GM19395 (cell line): Measurements from ENCODE around the gene C20orf144.
A peak's percentile ranks its signal among the peaks of the same experiment; 100 is the strongest.

Experiments used
- ATAC-seq: cut with Tn5 transposase; IDR thresholded peaks from one replicate; pipeline ENCODE4 v1.9.1; 2021; ENCODE audit warnings: mild to moderate bottlenecking, moderate library complexity; ENCODE audit not compliant: unreplicated experiment

C20orf144 gene

GRCh38 chr20:33676121-33676520, 14.0 kb downstream of the C20orf144 start:
- no peak for ATAC-seq

- no peak for ATAC-seq
Observed at GRCh38 chr20:33676652-33677645, 14.8 kb downstream of the C20orf144 start.

GRCh38 chr20:33677991-33678702, 16.0 kb downstream of the C20orf144 start:
- ATAC-seq = no peak

GRCh38 chr20:33679758-33680485, 17.8 kb downstream of the C20orf144 start:
- no peak for ATAC-seq

GRCh38 chr20:33680686-33681085, 18.6 kb downstream of the C20orf144 start:
- no peak for ATAC-seq

- ATAC-seq = no peak
Observed at GRCh38 chr20:33681288-33681687, 19.2 kb downstream of the C20orf144 start.

- ATAC-seq = no peak
Observed at GRCh38 chr20:33681728-33682353, 19.7 kb downstream of the C20orf144 start.

- ATAC-seq = no peak
Observed at GRCh38 chr20:33684533-33685327, 22.6 kb downstream of the C20orf144 start.

GRCh38 chr20:33685328-33686099, 23.4 kb downstream of the C20orf144 start:
- peak; percentile 63 for ATAC-seq

- peak; percentile 79 for ATAC-seq
Observed at GRCh38 chr20:33686100-33686983, 24.2 kb downstream of the C20orf144 start, which contains the start of gene E2F1. Gene E2F1, minus strand, starts transcription at chr20:33686385. Its CDS starts 121 bp downstream, at chr20:33686264.

- no peak for ATAC-seq
Observed at GRCh38 chr20:33686984-33687366, 24.8 kb downstream of the C20orf144 start.

- no peak for ATAC-seq
Observed at GRCh38 chr20:33687370-33687915, 25.3 kb downstream of the C20orf144 start.

- no peak for ATAC-seq
Observed at GRCh38 chr20:33687993-33688937, 26.1 kb downstream of the C20orf144 start.

- ATAC-seq = no peak
Observed at GRCh38 chr20:33688938-33689424, 26.9 kb downstream of the C20orf144 start.

- ATAC-seq = no peak
Observed at GRCh38 chr20:33689493-33689892, 27.4 kb downstream of the C20orf144 start.

- ATAC-seq = no peak
Observed at GRCh38 chr20:33689973-33690372, 27.8 kb downstream of the C20orf144 start.
